Body of pancreas (tissue), 4 donors: Measurements from ENCODE around the gene SSC5D.

Experiments
- CTCF ChIP-seq, 7 experiments: fragments of 450-650 bp in 4 of 7; fragments of 200-600 bp in 3 of 7; sonication (generic) in 3 of 7; IDR thresholded peaks; one replicate each; pipeline ENCODE4 v1.5.1; 2016 to 2019; ENCODE audit warnings: antibody characterized with exemption in 7 of 7
- POLR2A ChIP-seq, 3 donors: fragments of 450-650 bp; IDR thresholded peaks; one replicate each; pipeline ENCODE4 v1.6.1; 2016; ENCODE audit warnings: antibody characterized with exemption in 3 of 3, mild to moderate bottlenecking in 2 of 3

GRCh38 chr19:55526216-55527196 lies 38.3 kb downstream of the SSC5D start:
- TF ChIP-seq CTCF (IDR thresholded peaks at IDR 0.05) = no peak
- TF ChIP-seq POLR2A (IDR thresholded peaks at IDR 0.05) = no peak
